ENCODE data around the gene SRRD.

- TF ChIP-seq POLR2A (IDR thresholded peaks at IDR 0.05) = no peak
- no peak for TF ChIP-seq CTCF (IDR thresholded peaks at IDR 0.05)
Measured at GRCh38 chr22:26496456-26496855, 12.8 kb downstream of the SRRD start.

Measured in Peyer's patch (tissue), 4 donors.